ENCODE data around the gene CLPTM1. TPM values are rescaled to one million over a fixed set of nuclear protein-coding genes. Genes with fewer than 3 reads are reported as not detected.
"Not testable (repeated sequence)": the region's sequence is repeated elsewhere in the genome, so short reads cannot be mapped to it uniquely, and the experiment has no call there.

CLPTM1 gene
- total and polyA plus RNA-seq, 9 donors, result 36.4 to 103 (median 81.6) TPM

DNA sequence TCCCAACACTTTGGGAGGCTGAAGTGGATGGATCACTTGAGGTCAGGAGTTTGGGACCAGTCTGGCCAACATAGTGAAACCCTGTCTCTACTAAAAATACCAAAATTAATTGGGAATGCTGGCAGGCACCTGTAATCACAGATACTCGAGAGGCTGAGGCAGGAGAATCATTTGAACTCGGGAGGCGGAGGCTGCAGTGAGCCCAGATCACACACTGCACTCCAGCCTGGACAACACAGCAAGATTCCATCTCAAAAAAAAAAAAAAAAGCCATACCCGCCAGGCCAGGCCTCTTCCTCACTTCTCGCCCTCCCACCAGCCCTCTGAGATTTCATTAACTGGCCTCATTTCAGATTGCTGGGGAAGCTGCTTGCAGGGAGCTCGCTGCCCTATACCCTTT, 38.3 kb downstream of the CLPTM1 start:
- H3K27ac ChIP-seq, result no peak overlapping the region
- intact Hi-C loops (cut with DNase I), result no loop called here
- H3K27me3 ChIP-seq, result no peaks in the 10 kb centered on the region
- no peak for TF ChIP-seq EP300 (IDR thresholded peaks at IDR 0.05)
- TF ChIP-seq, protein P1, sequence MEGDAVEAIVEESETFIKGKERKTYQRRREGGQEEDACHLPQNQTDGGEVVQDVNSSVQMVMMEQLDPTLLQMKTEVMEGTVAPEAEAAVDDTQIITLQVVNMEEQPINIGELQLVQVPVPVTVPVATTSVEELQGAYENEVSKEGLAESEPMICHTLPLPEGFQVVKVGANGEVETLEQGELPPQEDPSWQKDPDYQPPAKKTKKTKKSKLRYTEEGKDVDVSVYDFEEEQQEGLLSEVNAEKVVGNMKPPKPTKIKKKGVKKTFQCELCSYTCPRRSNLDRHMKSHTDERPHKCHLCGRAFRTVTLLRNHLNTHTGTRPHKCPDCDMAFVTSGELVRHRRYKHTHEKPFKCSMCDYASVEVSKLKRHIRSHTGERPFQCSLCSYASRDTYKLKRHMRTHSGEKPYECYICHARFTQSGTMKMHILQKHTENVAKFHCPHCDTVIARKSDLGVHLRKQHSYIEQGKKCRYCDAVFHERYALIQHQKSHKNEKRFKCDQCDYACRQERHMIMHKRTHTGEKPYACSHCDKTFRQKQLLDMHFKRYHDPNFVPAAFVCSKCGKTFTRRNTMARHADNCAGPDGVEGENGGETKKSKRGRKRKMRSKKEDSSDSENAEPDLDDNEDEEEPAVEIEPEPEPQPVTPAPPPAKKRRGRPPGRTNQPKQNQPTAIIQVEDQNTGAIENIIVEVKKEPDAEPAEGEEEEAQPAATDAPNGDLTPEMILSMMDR (IDR thresholded peaks at IDR 0.05), result no peak
- no peak for TF ChIP-seq POLR2A (IDR thresholded peaks at IDR 0.05)
- WGBS, 3 donors, result 80 to 83% (median 81%) methylated on average over 6 of the region's 6 CpGs
- H3K36me3 ChIP-seq, result no peaks in the 10 kb centered on the region
- H3K4me3 ChIP-seq, result no peak overlapping the region
- H3K9me3 ChIP-seq, result no peaks in the 10 kb centered on the region
- H3K4me1 ChIP-seq (ENCODE audit: insufficient read depth), result no peaks in the 10 kb centered on the region
- no peak for DNase-seq

DNA sequence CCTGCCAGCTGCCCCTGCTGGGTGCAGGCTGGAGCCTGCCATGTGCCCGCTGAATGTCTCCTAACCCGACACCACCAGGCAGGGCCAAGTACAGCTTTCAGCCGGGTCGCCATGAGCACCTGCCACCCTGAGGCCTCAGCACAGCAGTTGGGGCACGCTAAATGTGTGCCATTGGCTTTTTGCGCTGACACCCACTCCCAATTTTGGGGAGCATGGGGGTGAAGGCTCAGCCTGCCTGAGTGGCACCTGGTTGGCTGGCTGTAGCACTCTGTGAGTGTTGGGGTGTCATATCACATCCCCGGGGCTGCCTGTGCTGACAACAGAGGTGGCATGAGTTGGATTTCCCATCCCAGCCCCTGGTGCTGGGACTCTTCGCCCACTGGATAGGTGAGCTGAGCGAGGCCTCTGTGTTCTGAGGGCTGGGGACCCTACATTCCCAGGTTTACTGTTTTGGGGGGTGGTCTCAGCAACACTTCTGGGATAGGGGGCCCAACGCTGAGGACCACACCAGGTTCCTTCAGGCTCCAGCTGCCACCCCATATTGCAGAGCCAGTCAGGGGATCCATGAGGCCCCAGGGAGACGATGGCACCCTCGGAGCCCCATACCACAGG, 38.9 kb downstream of the CLPTM1 start:
- Histone ChIP-seq H3K4me1 (ENCODE audit: insufficient read depth) (no peaks in the 10 kb centered on the region), H3K27ac (no peak overlapping the region), H3K4me3 (no peak overlapping the region), H3K9me3 (no peaks in the 10 kb centered on the region), H3K27me3 (no peaks in the 10 kb centered on the region), H3K36me3 (no peaks in the 10 kb centered on the region)
- TF ChIP-seq, protein P1 (IDR thresholded peaks at IDR 0.05), result no peak
- TF ChIP-seq POLR2A (IDR thresholded peaks at IDR 0.05), result no peak
- no peak for DNase-seq
- intact Hi-C loops (cut with DNase I), result no loop called here
- 81 to 86% (median 82%) methylated on average over 12 of the region's 12 CpGs for WGBS, 3 donors

DNA sequence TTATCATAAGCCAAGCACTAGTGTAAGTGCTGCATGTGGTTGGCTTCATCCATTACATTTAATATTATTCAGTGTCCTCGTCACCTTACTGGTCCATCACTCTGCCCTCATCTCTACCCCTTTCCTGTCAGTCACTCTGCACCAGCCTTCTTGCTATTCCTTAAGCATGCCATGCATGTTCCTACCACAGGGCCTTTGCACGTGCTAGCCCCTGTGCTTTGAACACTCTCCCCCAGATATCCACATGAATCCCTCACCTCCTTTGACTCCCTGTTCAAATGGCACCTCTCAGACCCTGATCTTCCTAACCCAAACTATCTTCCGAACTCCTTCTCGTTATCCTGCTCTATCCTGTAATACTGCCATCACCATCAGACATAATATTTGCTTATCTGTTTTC, 42.8 kb downstream of the CLPTM1 start:
- Histone ChIP-seq H3K36me3 (no peaks in the 10 kb centered on the region), H3K9me3 (no peaks in the 10 kb centered on the region), H3K27ac (no peak overlapping the region), H3K27me3 (no peaks in the 10 kb centered on the region), H3K4me1 (ENCODE audit: insufficient read depth) (peaks cover 3% of the 10 kb centered on the region), H3K4me3 (no peak overlapping the region)
- intact Hi-C loops (cut with DNase I), result no loop called here
- WGBS, 3 donors, result 87 to 90% (median 88%) methylated on average over 4 of the region's 4 CpGs
- TF ChIP-seq EP300 (IDR thresholded peaks at IDR 0.05) (no peak), POLR2A (IDR thresholded peaks at IDR 0.05) (no peak)
- TF ChIP-seq, protein P1 (IDR thresholded peaks at IDR 0.05), result no peak
- no peak for DNase-seq

DNA sequence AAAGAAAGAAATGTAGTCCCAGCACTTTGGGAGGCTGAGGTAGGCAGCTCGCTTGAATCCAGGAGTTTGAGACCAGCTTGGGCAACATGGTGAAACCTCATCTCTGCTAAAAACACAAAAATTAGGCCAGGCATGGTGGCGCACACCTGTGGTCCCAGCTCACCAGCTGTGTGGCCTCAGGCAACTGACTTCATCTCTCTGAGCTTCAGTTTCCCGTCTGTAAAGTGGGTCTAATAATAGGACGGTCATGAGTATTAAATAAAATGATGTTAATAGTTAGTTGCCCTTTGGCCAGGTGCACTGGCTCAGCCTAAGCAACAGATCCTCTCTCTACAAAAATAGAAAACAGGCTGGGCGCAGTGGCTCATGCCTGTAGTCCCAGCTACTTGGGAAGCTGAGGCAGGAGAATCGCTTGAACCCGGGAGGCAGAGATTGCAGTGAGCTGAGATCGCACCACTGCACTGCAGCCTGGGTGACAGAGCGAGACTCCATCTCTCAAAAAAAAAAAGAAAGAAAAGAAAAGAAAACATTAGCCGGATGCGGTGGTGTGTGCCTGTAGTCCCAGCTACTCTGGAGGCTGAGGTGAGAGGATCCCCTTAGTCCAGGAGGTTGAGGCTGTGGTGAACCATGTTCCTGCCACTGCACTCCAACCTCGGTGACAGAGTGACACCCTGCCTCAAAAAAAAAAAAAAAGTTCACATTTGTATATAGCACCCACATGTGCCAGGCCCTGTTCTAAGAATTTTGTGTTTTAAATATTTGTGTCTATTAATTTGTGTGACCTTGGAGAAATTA, 44.1 kb downstream of the CLPTM1 start:
- H3K36me3 ChIP-seq; H3K4me1 ChIP-seq (ENCODE audit: insufficient read depth); DNase-seq; H3K27me3 ChIP-seq; H3K27ac ChIP-seq; H3K9me3 ChIP-seq; H3K4me3 ChIP-seq; intact Hi-C loops (cut with DNase I): not testable (repeated sequence)
- WGBS, 3 donors, result 66 to 71% (median 68%) methylated on average over 12 of the region's 12 CpGs

DNA sequence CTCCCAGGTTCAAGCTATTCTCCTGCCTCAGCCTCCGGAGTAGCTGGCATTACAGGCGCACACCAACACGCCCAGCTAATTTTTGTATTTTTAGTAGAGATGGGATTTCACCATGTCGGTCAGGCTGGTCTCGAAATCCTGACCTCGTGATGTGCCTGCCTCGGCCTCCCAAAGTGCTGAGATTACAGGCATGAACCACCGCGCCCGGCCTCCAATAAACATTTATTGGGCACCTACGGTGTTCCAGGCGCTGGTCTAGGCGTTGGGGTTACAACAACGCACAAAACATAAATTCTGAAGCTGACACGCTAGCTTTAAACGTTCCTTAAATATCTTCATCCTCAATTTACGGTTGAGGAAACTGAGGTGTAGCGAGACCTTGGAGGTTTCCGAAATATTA, 45.5 kb downstream of the CLPTM1 start:
- peak overlapping the region; percentile 57 to 73 for H3K27ac ChIP-seq
- H3K36me3 ChIP-seq; H3K9me3 ChIP-seq; intact Hi-C loops (cut with DNase I); H3K27me3 ChIP-seq; H3K4me1 ChIP-seq (ENCODE audit: insufficient read depth): not testable (repeated sequence)
- DNase-seq, result peak in 1 of 5 donors; percentile 46
- WGBS, 3 donors, result 48 to 63% (median 55%) methylated on average over 19 of the region's 19 CpGs
- peak overlapping the region; percentile 15 for H3K4me3 ChIP-seq

All from ovary (tissue), 9 donors.